Measurements from ENCODE around the gene SORCS2.

SORCS2 gene

DNA sequence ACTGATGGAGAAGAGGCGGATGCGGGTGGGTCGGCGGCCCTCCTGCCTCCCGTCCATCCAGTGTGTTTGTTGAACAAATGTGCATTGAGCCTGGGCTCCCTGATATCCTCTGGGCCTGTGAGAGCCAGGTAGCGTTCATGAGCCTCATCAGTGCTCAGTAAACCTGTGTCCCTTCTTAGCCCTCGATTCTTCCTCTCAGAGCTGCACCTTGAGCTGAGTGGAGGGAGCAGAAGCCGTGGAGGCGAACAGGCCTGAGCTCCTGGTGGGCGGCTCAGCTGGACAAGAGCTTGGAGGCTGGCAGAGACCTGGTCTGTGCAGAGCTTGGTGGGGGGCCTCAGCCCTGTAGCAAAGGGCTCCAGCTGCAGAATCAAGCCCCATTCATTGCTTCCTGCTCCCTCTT is 112.1 kb downstream of the SORCS2 start:
- Histone ChIP-seq H3K4me3 (ENCODE audit: low read length) (no peak overlapping the region), H3K9me3 (ENCODE audit: insufficient read depth, low read length) (no peaks in the 10 kb centered on the region), H3K9ac (ENCODE audit: low read length) (no peak overlapping the region), H3K36me3 (replicated peaks; ENCODE audit: low read depth, low read length) (no peaks in the 10 kb centered on the region), H3K79me2 (ENCODE audit: low read length) (no peaks in the 10 kb centered on the region), H3K4me1 (ENCODE audit: low read length) (no peaks in the 10 kb centered on the region), H3K27ac (ENCODE audit: low read length) (no peak overlapping the region), H3K27me3 (ENCODE audit: low read depth, low read length) (peaks cover 16% of the 10 kb centered on the region; the same call in 1 of the 2 replicates), H3K4me2 (ENCODE audit: low read length) (no peak overlapping the region), H4K20me1 (ENCODE audit: insufficient read depth, low read length) (no peaks in the 10 kb centered on the region), H2AFZ (ENCODE audit: low read depth, low read length) (no peak overlapping the region)
- no peak for TF ChIP-seq EZH2phosphoT487 (IDR thresholded peaks at IDR 0.05; ENCODE audit: low read depth)
- TF ChIP-seq, protein P1, sequence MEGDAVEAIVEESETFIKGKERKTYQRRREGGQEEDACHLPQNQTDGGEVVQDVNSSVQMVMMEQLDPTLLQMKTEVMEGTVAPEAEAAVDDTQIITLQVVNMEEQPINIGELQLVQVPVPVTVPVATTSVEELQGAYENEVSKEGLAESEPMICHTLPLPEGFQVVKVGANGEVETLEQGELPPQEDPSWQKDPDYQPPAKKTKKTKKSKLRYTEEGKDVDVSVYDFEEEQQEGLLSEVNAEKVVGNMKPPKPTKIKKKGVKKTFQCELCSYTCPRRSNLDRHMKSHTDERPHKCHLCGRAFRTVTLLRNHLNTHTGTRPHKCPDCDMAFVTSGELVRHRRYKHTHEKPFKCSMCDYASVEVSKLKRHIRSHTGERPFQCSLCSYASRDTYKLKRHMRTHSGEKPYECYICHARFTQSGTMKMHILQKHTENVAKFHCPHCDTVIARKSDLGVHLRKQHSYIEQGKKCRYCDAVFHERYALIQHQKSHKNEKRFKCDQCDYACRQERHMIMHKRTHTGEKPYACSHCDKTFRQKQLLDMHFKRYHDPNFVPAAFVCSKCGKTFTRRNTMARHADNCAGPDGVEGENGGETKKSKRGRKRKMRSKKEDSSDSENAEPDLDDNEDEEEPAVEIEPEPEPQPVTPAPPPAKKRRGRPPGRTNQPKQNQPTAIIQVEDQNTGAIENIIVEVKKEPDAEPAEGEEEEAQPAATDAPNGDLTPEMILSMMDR (IDR thresholded peaks at IDR 0.05; ENCODE audit: low read depth, low read length): no peak

DNA sequence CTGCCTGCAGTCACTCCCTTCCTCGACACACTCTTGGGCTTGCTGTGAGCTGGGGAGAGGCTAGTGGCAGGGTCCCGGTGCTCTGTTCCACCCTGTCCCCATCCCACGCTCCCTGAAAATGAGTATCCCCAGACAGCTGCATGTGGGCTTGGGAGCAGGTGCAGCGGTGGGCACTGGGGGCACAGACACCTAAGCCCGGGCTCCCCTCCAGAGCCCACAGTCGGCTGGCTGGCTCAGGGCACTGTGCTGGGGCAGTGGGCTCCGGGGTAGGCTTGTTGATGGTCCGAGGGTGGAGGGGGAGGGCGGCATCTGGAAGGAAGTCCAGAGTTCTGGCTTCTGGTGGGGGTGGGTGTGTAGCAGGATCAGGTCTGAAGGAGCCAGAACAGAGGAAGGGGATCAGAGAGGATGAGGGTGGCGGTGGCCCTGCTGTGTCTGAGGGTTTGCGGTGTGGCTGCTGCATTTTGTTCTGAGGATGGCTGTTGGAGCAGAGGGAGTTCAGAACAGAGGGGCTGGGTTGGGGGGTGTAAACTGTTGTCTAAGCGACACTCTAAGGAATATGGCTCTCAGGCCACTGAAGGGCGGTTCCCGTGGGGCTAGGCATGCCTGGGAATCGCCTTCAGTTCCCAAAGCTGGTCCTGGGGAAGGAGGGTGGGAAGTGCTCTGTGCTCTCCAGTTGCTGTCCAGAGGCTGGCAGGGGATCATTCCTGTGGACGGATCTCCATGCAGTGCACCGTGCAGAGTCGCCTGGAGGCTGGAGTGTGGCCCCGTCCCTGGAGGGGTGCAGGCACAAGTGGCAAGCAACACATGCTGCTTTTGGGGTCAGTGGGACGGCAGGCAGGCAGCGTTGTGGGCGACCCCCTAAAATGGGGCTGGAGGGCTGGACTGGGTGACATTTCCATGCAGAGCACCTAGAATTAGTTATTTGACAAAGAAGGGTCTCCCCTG is 114.0 kb downstream of the SORCS2 start:
- Histone ChIP-seq H3K9ac (ENCODE audit: low read length) (no peak overlapping the region), H3K4me2 (ENCODE audit: low read length) (no peak overlapping the region), H3K27ac (ENCODE audit: low read length) (no peak overlapping the region), H3K36me3 (replicated peaks; ENCODE audit: low read depth, low read length) (no peaks in the 10 kb centered on the region), H2AFZ (ENCODE audit: low read depth, low read length) (no peak overlapping the region), H3K27me3 (ENCODE audit: low read depth, low read length) (peaks cover 19% of the 10 kb centered on the region; the same call in 1 of the 2 replicates), H3K4me1 (ENCODE audit: low read length) (no peaks in the 10 kb centered on the region), H3K4me3 (ENCODE audit: low read length) (no peak overlapping the region), H4K20me1 (ENCODE audit: insufficient read depth, low read length) (no peaks in the 10 kb centered on the region), H3K9me3 (ENCODE audit: insufficient read depth, low read length) (no peaks in the 10 kb centered on the region), H3K79me2 (ENCODE audit: low read length) (no peaks in the 10 kb centered on the region)
- no peak for TF ChIP-seq EZH2phosphoT487 (IDR thresholded peaks at IDR 0.05; ENCODE audit: low read depth)
- TF ChIP-seq, protein P1 (IDR thresholded peaks at IDR 0.05; ENCODE audit: low read depth, low read length): no peak

DNA sequence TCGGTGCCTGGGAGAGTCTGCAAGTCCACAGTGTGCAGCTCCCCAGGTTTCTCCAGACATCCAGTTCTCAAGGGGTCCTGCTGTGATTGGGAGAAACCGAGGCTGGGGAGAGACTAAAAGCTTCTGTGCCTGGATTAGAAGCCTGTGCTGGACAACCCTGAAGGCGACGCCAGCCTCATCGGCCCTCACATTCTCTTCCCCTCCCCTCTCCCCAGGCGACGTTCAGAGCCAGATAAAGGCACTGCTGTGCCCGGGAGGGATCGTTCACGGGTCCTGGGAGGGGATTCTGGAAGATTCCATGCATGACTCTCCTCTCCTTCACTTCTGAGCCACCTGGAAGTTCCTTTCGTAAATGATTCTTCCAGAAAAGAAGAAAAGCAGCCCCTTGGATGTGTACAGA is 114.6 kb downstream of the SORCS2 start:
- H3K27ac ChIP-seq (ENCODE audit: low read length): no peak overlapping the region
- no peak overlapping the region for H2AFZ ChIP-seq (ENCODE audit: low read depth, low read length)
- no peak for TF ChIP-seq EZH2phosphoT487 (IDR thresholded peaks at IDR 0.05; ENCODE audit: low read depth)
- TF ChIP-seq, protein P1 (IDR thresholded peaks at IDR 0.05; ENCODE audit: low read depth, low read length): no peak
- H3K9me3 ChIP-seq (ENCODE audit: insufficient read depth, low read length): no peaks in the 10 kb centered on the region
- H3K36me3 ChIP-seq (replicated peaks; ENCODE audit: low read depth, low read length): no peaks in the 10 kb centered on the region
- H3K9ac ChIP-seq (ENCODE audit: low read length): no peak overlapping the region
- H4K20me1 ChIP-seq (ENCODE audit: insufficient read depth, low read length): no peaks in the 10 kb centered on the region
- H3K4me2 ChIP-seq (ENCODE audit: low read length): no peak overlapping the region
- H3K4me1 ChIP-seq (ENCODE audit: low read length): no peaks in the 10 kb centered on the region
- H3K4me3 ChIP-seq (ENCODE audit: low read length): no peak overlapping the region
- H3K79me2 ChIP-seq (ENCODE audit: low read length): no peaks in the 10 kb centered on the region
- peaks cover 19% of the 10 kb centered on the region; the same call in 1 of the 2 replicates for H3K27me3 ChIP-seq (ENCODE audit: low read depth, low read length)

DNA sequence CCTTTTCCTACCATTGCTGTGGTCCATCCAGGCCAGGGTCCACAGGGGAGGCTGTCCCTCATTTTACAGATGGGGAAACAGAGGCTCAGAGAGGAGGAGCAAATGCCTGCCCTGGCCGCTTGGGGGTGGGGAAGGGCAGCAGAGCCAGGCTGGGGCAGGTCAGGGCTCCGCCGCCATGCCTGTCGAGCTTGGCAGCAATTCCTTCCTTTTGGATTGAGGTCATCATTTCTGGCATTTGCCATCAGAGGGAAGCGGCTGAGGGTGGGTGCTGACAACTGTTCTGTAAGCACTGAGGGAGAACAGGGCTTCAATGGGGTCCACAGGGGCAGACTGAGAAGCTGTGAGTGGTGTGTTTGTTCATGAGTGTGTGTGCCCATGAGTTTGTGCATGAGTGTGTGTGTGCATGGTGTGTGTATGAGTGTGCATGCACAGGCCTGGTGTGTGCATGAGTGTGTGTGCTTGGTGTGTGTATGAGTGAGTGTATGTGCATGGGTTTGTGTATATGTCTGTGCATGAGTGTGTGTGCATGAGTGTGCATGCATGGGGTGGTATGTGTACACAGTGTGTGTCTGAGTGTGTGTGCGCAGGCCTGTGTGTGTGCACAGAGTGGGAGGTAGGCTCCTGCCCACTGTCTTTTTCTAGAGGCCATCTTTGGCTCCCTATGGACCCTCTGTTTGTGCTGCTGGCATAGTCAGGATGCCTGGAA is 115.2 kb downstream of the SORCS2 start:
- Histone ChIP-seq H3K27me3 (ENCODE audit: low read depth, low read length) (peaks cover 19% of the 10 kb centered on the region; the same call in 1 of the 2 replicates), H3K9me3 (ENCODE audit: insufficient read depth, low read length) (no peaks in the 10 kb centered on the region), H3K4me1 (ENCODE audit: low read length) (no peaks in the 10 kb centered on the region), H3K4me3 (ENCODE audit: low read length) (no peak overlapping the region), H4K20me1 (ENCODE audit: insufficient read depth, low read length) (no peaks in the 10 kb centered on the region), H3K27ac (ENCODE audit: low read length) (no peak overlapping the region), H3K79me2 (ENCODE audit: low read length) (no peaks in the 10 kb centered on the region), H3K4me2 (ENCODE audit: low read length) (no peak overlapping the region), H2AFZ (ENCODE audit: low read depth, low read length) (no peak overlapping the region), H3K9ac (ENCODE audit: low read length) (no peak overlapping the region), H3K36me3 (replicated peaks; ENCODE audit: low read depth, low read length) (no peaks in the 10 kb centered on the region)
- TF ChIP-seq, protein P1 (IDR thresholded peaks at IDR 0.05; ENCODE audit: low read depth, low read length): no peak
- no peak for TF ChIP-seq EZH2phosphoT487 (IDR thresholded peaks at IDR 0.05; ENCODE audit: low read depth)
